DMS 273 (cell line): Measurements from ENCODE around the gene GPR87.

Experiments used
- DNase-seq: peaks from one replicate; lab custom pipeline; 2025; ENCODE audit not compliant: unreplicated experiment; lab: John Stamatoyannopoulos, UW

Gene GPR87

GRCh38 chr3:151318313-151318712 lies 1.7 kb upstream of the GPR87 start:
- no peak for DNase-seq

GRCh38 chr3:151315846-151316245 lies 774 bp downstream of the GPR87 start:
- no peak for DNase-seq

- DNase-seq, result no peak
Observed at GRCh38 chr3:151315136-151315535, 1.5 kb downstream of the GPR87 start.

- DNase-seq, result no peak
Observed at GRCh38 chr3:151314593-151314992, 2.0 kb downstream of the GPR87 start.

GRCh38 chr3:151314137-151314536 lies 2.5 kb downstream of the GPR87 start:
- no peak for DNase-seq

GRCh38 chr3:151312972-151313371 lies 3.6 kb downstream of the GPR87 start:
- DNase-seq, result no peak

- no peak for DNase-seq
Observed at GRCh38 chr3:151309566-151309965, 7.1 kb downstream of the GPR87 start.

- DNase-seq, result no peak
Observed at GRCh38 chr3:151307583-151308488, 8.8 kb downstream of the GPR87 start.

GRCh38 chr3:151307131-151307530 lies 9.5 kb downstream of the GPR87 start:
- DNase-seq, result no peak

- no peak for DNase-seq
Observed at GRCh38 chr3:151306168-151306810, 10.3 kb downstream of the GPR87 start.

- no peak for DNase-seq
Observed at GRCh38 chr3:151305775-151306151, 10.9 kb downstream of the GPR87 start.

GRCh38 chr3:151305060-151305774 lies 11.4 kb downstream of the GPR87 start:
- DNase-seq, result peak; percentile 22

GRCh38 chr3:151303751-151304150 lies 12.9 kb downstream of the GPR87 start:
- DNase-seq, result no peak

- no peak for DNase-seq
Observed at GRCh38 chr3:151301787-151302186, 14.8 kb downstream of the GPR87 start.

- DNase-seq, result no peak
Observed at GRCh38 chr3:151300539-151300938, 16.1 kb downstream of the GPR87 start.

GRCh38 chr3:151299006-151299405 lies 17.6 kb downstream of the GPR87 start:
- DNase-seq, result no peak

- DNase-seq, result no peak
Observed at GRCh38 chr3:151297429-151297828, 19.2 kb downstream of the GPR87 start.

GRCh38 chr3:151296226-151296625 lies 20.4 kb downstream of the GPR87 start:
- DNase-seq, result no peak

- no peak for DNase-seq
Observed at GRCh38 chr3:151293127-151293526, 23.5 kb downstream of the GPR87 start.

- DNase-seq, result peak; percentile 27
Observed at GRCh38 chr3:151290673-151291072, 25.9 kb downstream of the GPR87 start.

- no peak for DNase-seq
Observed at GRCh38 chr3:151289445-151289844, 27.2 kb downstream of the GPR87 start.

GRCh38 chr3:151285940-151286339 lies 30.7 kb downstream of the GPR87 start:
- no peak for DNase-seq
